RWPE1 (cell line): ENCODE measurements around the gene BACH2.
A peak's percentile ranks its signal among the peaks of the same experiment; 100 is the strongest.

ENCODE experiments used
- CTCF ChIA-PET: fragments of 350-600 bp; sonication (Branson Sonifier 250); formaldehyde crosslinking; extraction: SDS; loops from one replicate; lab custom pipeline; 2021; lab: Yijun Ruan, JAX
- POLR2A ChIA-PET: fragments of 400-600 bp; formaldehyde crosslinking; extraction: SDS; loops from one replicate; lab custom pipeline; 2020; ENCODE audit warnings: antibody characterized with exemption; ENCODE audit not compliant: low non-redundant PET; lab: Yijun Ruan, JAX
- DNase-seq: peaks from one replicate; pipeline ENCODE4 v3.0.0; 2012; ENCODE audit warnings: low spot score
- H3K27ac ChIP-seq: fragments of 450-650 bp; 2 replicates; pipeline ENCODE4 v1.5.1; 2017
- TF ChIP-seq, protein P1 (sequence below): fragments of 450-650 bp; conservative IDR thresholded peaks from 2 replicates; pipeline ENCODE4 v1.5.1; 2017; ENCODE audit warnings: low read depth, mild to moderate bottlenecking

The BACH2 gene

DNA sequence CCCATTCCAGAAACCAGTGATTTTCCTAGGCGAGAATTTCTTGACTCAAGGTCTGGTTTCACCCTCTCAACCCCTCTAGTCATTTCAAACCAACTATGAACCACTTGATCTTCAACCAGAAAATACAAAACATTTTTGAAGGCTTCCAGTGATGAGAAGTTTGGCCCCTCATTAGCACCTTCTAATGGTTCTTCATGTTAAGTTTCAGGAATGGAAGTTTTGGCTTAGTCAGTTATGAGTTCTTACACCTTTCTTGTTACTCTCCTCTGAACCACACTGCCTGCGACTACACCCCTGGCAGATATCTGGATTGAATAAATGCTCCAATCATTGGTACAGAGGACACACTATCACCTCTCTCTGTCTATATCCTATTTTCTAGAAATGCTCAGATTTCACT, 335.2 kb downstream of the BACH2 start:
- H3K27ac ChIP-seq = no peak overlapping the region
- DNase-seq = no peak
- CTCF ChIA-PET = no interaction called here
- POLR2A ChIA-PET = no interaction called here
- TF ChIP-seq, protein P1, sequence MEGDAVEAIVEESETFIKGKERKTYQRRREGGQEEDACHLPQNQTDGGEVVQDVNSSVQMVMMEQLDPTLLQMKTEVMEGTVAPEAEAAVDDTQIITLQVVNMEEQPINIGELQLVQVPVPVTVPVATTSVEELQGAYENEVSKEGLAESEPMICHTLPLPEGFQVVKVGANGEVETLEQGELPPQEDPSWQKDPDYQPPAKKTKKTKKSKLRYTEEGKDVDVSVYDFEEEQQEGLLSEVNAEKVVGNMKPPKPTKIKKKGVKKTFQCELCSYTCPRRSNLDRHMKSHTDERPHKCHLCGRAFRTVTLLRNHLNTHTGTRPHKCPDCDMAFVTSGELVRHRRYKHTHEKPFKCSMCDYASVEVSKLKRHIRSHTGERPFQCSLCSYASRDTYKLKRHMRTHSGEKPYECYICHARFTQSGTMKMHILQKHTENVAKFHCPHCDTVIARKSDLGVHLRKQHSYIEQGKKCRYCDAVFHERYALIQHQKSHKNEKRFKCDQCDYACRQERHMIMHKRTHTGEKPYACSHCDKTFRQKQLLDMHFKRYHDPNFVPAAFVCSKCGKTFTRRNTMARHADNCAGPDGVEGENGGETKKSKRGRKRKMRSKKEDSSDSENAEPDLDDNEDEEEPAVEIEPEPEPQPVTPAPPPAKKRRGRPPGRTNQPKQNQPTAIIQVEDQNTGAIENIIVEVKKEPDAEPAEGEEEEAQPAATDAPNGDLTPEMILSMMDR = no peak

DNA sequence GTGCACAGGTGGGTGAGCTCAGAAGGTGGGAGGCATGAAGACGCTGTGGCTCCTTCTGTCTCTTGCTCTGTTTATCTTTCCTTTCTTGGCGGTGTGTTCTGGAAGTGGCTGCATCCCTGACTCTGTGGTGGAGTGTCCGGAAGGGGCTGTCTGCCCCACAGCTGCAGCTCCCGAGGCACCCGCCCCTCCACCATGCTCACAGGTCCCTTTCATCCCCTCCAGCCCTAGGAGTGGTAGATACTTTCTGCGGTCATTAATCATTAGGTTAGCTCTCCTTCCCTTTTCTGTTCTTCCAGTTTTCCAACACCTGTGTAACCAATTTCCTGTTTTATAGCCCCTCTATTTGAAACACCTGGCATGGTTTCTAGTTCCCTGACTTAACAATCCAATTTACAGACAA, 336.8 kb downstream of the BACH2 start:
- DNase-seq = no peak
- TF ChIP-seq, protein P1 = no peak
- POLR2A ChIA-PET = no interaction called here
- CTCF ChIA-PET = interaction anchor here (0.6 kb wide), 1 partner anchor 733 kb away, joined by 4 read pairs; no protein-coding TSS in a partner anchor
- H3K27ac ChIP-seq = no peak overlapping the region

DNA sequence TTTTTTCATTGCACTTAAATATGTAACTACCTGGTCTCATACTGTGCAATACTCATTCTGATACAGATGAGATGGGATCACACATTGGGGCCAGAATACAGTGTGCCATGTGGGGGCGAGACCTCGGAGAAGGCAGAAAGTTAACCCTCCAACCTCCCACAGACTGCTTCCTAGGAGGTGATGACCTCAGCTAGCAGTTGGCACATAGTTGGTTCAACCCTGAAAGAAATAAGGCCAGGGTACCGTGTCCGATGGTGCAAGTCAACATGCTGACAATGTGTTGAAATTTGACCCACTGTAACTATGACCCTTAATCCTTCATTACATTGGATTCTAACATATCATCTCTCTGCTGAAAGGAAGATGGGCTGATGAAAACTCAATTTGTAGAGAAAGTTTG, 340.5 kb downstream of the BACH2 start:
- POLR2A ChIA-PET = no interaction called here
- CTCF ChIA-PET = interaction anchor here (2.0 kb wide), 1 partner anchor 16 kb away, joined by 5 read pairs; no protein-coding TSS in a partner anchor
- DNase-seq = no peak
- H3K27ac ChIP-seq = no peak overlapping the region
- TF ChIP-seq, protein P1 = no peak

DNA sequence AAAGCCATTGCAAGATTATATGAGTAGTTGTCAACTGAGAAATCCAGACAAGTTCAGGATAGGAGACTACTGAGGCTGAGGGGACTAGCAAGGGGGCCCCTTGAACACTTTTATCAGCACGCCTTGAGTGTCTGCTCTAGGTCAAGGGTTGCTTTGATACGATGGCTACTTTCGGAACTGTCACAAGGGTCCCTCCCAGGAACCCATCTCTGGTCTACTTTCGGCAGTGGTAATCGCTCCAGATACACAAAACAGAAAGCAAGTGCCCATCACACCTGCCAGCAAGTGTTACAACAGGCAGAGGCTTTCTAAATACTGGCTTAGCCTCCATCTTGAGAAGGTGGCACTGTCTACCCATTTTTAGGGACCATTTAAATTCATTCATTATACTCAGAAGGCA, 341.3 kb downstream of the BACH2 start:
- CTCF ChIA-PET = interaction anchor here (2.0 kb wide), 1 partner anchor 15 kb away, joined by 5 read pairs; no protein-coding TSS in a partner anchor
- POLR2A ChIA-PET = no interaction called here
- TF ChIP-seq, protein P1 = no peak
- no peak overlapping the region for H3K27ac ChIP-seq
- DNase-seq = no peak

DNA sequence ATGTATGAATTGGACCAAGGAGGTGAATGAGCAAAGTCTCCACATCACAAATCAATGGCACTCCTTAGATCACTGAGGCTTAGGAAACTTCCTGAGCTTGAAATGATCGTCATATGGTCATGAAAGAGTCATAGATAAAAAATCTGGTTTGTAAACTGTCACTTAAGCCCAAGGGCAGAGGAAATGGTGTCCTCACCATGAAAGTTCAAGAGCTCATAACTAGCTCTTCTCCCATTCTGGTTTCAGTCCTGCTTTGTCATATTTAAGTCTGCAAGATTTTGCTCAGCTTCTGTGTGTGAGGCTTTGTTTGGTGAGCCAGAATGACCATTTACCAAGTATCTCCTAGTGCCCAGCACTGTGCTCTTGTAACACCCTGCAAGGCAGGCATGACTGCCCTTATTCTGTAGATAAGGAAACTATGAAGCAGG, 341.9 kb downstream of the BACH2 start:
- CTCF ChIA-PET = interaction anchor here (0.5 kb wide), 1 partner anchor 262 kb away, joined by 3 read pairs; no protein-coding TSS in a partner anchor
- DNase-seq = no peak
- TF ChIP-seq, protein P1 = no peak
- no peak overlapping the region for H3K27ac ChIP-seq
- POLR2A ChIA-PET = no interaction called here

DNA sequence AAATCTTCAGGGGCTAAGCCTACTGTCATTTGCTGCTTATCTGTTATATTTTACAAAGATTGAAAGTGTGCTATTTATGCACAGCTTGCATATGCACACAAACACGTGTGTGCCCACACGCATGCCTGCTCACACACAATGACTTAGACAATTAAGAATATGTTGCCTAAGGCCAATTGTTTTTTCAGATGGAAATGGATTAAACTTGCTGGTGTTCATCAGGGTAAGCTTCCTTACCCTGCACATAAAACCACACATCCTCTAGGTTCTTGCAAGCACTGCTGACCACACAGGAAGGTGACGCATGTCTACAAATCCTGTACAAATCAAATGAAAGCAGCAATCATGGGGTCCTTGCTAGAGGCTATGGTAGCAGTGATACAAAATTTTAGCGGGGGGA, 344.0 kb downstream of the BACH2 start:
- no peak overlapping the region for H3K27ac ChIP-seq
- ChIA-PET CTCF (interaction anchor here (0.6 kb wide), 1 partner anchor 563 kb away, joined by 5 read pairs; no protein-coding TSS in a partner anchor), POLR2A (no interaction called here)
- peak; percentile 11 for DNase-seq
- TF ChIP-seq, protein P1 = no peak
